ENCODE data around the gene SGK2.
A peak's percentile ranks its signal among the peaks of the same experiment; 100 is the strongest.

Gene SGK2

DNA sequence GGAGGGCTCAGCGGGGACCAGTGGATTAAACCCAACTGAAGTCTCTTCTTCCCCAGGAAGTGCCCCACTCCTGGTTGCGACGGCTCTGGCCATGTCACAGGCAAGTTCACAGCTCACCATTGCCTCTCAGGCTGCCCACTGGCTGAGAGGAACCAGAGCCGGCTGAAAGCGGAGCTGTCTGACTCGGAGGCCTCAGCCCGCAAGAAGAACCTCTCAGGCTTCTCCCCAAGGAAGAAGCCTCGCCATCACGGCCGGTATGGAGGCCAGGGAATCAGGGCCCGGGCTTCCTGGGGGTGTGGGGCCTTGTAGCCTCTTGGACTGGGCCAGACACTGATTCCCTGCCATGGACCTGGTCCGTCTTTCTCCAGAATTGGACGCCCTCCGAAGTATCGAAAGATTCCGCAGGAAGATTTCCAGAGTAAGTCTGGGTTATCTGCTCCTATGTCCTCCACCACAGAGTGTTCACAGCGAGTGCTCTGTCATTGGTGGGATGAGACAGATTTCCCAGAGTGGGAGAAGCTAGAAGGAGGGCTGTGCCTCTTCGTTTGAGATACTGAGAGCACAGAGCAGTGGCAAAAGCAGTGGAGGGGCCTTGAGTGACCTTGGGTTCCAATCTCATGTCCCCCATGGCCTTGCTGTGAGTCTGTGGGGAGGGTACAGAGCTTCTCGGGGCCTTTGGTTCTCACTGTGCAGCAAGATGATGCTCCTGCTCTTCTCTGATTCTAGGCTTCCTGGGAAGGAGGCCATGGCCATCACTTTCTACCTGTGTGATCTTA lies 22.6 kb upstream of the SGK2 start:
- no peak for DNase-seq

DNA sequence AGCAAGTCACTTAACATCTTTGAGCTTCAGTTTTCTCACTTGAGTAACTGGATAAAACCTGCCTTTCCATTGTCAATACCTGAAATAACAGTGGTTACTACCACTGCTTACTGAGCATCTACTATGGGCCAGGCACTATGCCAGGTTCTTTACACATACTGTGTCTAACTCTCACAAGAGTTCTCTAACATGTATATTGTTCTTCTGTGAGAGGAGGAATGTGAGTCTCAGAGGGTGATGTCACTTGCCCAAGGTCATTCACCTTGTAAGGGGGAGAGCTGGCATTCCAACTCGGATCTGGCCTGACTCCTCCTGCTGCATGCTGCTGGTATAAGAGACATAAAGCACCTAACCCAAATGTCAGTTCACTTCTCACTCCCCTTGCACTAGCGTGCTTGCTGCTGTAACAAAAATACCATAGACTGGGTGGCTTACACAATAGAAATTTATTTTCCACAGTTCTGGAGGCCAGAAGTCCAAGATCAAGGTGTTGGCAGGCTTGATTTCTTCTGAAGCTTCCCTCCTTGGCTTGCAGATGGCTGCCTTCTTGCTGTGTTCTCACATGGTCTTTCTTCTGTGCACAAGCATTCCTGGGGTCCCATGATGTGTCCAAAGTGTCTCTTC lies 21.9 kb upstream of the SGK2 start:
- no peak for DNase-seq

DNA sequence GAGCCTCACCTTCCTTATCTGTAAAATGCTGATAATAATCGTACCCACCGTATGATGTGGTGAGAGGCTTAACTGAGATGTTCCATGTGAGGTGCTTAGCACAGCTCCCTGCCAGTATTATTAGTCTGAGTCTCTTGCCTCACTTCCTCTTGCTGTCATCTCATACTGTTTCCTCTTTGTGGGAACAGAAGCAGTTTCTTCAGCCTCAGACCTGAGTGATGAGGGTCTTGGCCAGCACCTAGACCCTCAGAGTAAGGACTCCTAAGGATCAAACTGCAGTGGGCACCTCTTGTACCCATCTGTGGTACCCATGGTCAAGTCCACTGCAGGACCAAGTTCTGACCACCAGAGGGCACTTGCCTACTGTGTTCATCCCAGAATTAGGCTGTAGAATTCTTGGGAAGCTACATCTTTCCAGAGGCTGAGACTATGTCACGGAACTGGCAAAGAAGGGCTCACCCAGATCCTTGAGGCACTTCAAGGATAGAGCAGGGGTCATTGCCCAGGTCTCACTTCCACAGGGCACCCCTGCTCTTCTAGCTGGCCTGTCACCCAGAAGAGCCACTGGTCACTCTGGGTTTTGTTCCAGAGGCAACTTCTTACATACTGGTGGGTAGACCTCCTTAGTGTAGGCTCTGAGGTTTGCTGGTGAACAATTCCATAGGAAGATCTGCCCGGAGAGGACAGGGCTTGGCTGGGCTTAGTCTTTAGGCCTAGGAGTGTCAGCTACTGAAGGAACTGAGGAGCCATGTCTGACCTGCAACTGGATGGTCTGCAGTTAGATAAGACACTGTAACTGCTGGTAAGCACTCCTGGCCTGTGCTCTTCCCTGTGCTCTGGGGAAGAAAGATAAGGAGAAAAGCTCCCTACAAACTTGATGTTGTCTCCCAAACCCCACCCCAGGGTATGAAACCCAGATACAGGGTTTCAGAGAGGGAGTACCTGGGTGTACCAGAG lies 20.6 kb upstream of the SGK2 start:
- peak; percentile 54 for DNase-seq

DNA sequence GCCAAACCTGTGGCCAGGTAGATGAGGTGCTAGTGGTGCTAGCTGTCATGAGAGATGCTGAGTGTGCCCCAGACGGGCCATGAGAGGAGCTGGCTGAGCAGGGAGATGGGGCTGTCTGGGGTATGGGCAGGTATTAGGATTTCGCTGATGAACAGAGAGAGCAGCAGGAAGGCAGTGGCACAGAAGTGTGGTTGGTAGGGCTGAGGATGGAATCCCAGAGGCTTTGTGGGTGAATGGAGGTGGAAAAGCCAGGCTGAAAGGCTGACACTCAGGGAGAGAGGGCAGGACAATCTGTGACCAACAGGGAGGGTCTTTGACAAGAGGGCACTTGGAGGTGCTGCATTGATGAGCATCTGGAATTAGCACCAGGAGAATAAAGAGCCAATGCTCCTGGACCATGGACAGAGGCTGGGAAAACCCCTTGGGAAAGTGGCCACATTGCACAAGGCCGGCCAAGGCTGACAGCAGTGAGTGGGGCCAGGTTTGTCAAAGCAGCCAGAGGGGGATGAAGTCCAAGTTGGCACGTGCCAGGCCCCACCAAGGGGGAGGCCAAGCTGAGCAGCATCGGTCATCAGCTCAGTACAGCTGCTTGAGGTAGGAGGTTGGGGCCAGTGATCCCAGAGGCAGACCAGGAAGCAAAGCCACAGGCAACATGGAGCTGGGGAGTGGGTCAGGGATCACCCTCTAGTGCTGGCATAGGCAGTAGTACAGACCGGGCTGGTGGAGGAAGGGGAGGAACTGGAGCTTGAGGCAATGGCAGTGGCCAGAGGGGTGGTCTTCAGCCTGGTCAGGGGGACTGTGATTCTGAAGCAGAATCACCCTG lies 19.7 kb upstream of the SGK2 start:
- no peak for DNase-seq

DNA sequence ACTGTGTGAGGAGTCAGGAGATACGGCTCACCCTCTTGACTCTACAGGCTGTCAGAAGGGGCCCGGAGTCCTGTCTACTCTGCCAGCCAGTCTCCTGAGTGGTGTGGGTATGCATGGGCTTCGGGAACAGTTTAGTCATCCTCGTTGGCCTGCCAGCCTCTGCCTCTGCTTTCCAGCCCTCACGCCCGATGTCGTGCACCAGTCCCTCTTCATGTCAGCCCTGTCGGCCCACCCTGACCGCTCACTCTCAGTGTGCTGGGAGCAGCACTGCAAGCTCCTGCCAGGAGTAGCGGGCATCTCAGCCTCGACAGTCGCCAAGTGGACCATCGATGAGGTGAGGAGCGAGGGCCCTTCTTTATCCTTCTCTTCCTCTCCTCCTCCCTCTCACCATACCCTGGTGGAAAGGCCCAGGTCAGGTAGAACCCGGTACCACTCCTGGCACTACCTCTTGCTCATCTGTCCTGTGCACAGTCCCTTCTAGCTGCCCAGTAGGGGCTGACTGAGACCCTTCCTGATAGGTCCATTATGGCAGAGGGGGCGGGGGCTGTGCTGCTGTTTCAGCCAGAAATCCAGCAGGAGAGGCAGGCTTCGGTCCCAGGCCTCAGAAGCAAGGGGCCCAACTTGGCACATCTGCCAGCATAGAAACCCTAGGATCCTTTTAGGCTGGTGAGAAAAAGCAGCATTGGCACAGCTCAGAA lies 18.7 kb upstream of the SGK2 start:
- no peak for DNase-seq

- DNase-seq = no peak
Measured at GRCh38 chr20:43540673-43541060, 18.2 kb upstream of the SGK2 start.

DNA sequence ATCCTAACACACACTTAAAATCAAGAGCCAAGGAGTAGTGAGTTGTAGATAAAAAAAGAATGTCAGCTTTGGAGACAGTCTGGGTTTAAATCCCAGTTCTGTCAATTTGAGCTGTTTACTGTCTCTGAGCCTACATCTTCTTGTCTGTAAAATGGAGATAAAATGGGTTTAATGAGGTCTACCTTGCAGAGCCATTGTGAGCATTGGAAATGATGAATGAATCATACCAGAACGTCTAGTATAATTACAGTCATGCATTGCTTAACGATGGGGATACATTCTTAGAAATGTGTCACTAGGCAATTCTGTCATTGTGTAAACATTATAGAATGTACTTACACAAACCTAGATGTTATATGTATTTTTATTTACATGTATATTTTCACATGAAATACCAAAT lies 17.6 kb upstream of the SGK2 start:
- DNase-seq = peak; percentile 9

DNA sequence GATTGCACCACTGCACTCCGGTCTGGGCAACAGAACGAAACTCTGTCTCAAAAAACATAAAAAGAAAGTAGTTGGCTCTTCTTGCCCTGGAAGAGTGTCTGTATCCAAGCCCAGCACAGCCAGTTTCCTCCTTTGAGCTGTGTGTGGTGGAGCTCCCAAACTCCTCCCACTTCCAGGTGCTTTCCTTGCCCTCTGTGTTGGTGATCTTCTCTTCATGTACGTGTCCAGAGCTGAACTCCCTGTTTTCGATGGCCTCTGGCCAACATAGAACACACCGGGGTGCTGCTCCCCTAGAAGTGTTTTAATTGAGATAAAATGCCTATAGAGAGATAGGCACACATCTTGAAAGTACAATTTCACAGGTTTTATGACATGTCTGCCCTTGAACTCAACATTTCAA lies 16.7 kb upstream of the SGK2 start:
- DNase-seq = no peak

DNA sequence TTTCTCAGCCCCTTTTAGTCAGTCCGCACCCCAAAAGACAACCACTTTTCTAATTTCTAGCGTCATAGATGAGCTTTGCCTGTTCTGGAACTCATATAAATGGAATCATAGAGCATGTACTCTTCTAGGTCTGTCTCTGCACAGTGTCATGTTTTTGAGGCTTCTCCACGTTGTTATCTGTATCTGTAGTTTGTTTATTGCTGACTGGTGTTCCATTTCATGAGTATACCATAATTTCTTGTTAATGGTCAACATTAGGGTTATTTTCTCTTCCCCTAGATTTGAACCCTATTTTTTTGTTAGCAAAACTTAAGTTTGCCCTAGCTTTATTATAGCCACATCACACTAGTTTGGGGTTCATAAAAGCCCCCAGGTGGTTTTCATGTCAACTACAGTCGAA lies 16.2 kb upstream of the SGK2 start:
- no peak for DNase-seq

GRCh38 chr20:43543138-43543537 lies 15.7 kb upstream of the SGK2 start:
- no peak for DNase-seq

GRCh38 chr20:43544501-43544900 lies 14.3 kb upstream of the SGK2 start:
- no peak for DNase-seq

DNA sequence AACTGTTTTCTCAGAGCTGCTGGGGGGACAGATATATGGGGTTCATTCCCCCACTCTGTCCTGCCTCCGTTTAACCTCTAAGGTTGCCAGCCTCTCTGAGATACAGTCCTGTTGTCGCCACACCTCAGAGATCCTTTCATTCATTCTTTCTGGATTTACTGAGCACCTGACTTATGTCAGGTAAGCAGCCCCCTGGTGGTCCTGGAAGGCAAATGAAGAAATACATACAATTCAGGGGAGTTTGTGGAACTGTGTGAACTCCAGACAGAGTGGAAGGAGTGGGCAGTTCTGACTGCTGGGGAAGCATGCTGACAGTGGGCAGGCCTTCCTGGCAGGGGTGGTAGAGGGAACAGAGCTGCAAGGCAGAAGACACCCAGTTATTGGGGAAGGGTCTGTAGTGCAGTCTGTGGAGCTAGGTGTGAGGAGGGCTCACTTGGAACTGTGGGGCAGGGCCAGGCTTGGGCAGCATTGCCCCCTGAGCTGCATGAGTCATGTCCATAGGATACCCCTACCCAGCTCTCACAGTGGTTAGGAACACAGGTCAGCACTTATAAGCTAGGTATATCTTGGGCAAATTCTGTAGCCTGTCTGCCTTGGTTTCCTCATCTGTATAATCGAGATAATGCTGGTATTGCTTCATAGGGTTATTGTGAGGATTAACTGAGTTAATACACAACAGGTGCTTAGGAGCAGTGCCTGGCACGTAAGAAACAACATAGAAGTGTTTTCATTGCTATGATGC lies 12.8 kb upstream of the SGK2 start:
- no peak for DNase-seq

GRCh38 chr20:43548273-43548880 lies 10.4 kb upstream of the SGK2 start:
- no peak for DNase-seq

GRCh38 chr20:43549416-43550065 lies 9.3 kb upstream of the SGK2 start:
- DNase-seq = no peak

DNA sequence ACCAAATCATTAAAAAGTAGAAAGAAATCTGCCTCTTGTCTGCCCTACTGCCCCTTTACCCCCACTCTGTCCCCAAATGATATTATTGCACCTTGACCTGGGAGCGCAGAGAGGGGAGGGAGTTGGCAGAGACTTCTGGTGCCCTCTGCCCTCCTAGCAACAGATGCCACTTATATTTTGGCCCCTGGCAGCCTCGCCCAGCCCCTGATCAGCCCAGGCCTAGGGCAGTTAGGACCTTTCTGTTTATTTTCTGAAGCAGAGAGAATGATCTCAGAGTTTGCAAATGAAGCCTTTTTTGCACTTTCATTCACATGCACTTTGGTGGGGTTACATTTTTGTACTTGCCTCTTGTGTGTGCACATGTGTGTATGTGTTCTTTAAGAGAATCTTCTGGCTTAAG lies 8.4 kb upstream of the SGK2 start:
- no peak for DNase-seq

DNA sequence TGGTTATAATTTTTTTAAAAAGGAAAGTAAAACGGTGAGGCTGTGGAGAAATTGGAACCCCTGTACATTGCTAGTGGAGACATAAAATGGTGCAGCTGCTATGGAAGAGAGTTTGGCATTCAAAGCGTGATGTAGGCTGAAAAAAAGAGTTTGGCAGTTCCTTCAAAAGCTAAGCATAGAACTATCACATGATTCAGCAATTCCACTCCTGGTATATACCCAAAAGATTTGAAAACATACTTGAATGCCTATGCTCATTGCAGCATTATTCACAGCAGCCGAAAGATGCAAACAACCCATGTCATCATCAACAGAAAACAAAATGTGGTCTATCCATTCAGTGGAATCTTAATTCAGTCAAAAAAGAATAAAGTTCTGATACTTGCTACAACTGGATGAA lies 4.5 kb upstream of the SGK2 start:
- DNase-seq = no peak

DNA sequence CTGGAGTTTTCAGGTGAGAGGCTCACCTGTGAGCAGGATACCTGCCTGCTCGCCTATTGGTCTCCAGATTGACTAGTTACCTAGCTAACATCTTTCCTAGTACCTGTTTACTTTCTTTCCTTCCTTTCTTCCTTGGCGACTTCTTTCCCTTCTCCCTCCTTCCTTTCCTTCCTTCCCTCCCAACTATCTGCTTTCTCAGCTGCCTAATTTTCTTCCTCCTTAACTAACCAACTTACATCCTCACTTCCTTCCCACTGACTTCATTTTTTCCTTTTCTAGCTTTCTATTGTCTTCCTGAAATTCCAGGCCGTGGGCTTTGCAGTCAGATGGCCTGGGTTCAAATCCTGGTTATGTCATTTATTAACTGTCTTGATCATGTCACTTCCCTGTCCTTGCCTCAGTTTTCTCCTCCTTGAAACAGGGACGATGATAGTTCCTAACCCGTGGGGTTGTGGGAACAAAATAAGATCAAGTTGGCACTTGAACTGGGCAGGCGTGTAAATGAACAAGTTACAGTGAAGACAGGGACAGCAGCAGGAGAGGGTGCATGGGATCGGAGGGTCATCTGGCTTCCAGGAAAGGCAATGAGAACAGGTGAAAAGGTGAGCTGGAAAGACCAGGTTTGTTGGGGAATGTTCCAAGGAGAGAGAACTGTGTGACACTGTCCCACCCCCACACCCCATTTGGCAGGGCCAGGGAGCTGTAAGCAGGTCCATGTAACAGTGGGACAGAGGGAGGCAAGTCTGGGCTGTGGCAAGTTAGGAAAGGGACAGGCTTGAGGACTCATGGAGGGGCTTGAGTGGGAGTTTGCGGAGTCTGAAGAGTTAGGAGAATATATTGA lies 540 bp downstream of the SGK2 start:
- DNase-seq = no peak

- no peak for DNase-seq
Measured at GRCh38 chr20:43560974-43561373, 2.1 kb downstream of the SGK2 start.

GRCh38 chr20:43563429-43563828 lies 4.6 kb downstream of the SGK2 start:
- DNase-seq = no peak

All from fibroblast of upper back skin (primary cell).